K562 (cell line): ENCODE measurements around the gene ZBTB16. TPM values are rescaled to one million over a fixed set of nuclear protein-coding genes. Genes with fewer than 3 reads are reported as not detected.

ENCODE experiments used
- ATAC-seq: fragments of 200-7000 bp; cut with Tn5 transposase; 3 replicates; pipeline ENCODE4 v1.9.1; 2020; ENCODE audit warnings: moderate library complexity
- BruUV-seq: library from RNA; stranded (reverse); fragments of 400-500 nt; replicated peaks from 2 replicates; lab custom pipeline; 2021; lab: Mats Ljungman, UMichigan
- CTCF ChIA-PET: fragments of 300-600 bp; formaldehyde crosslinking; extraction: SDS; loops from one replicate; lab custom pipeline; 2021; ENCODE audit warnings: low intra/inter-chr PET ratio; lab: Yijun Ruan, JAX
- POLR2A ChIA-PET: fragments of 300-600, 350-650 bp; sonication (Branson Sonifier 250); formaldehyde crosslinking; extraction: SDS; loops from one replicate; lab custom pipeline; 2021; ENCODE audit warnings: antibody characterized with exemption, inconsistent platforms; lab: Yijun Ruan, JAX
- DNase-seq, 4 experiments: peaks; one replicate each; pipeline versions ENCODE4 v3.0.0 to v3.0.0-alpha.2; 2011 to 2018; ENCODE audit warnings: low spot score in 3 of 4, mixed read lengths in 3 of 4; ENCODE audit errors: extremely low read depth in 1 of 4
- FAIRE-seq: peaks from 2 replicates; lab custom pipeline; 2011; peaks lifted over from hg19 to GRCh38; lab: Jason Lieb, UNC
- H2AFZ ChIP-seq: 2 replicates; pipeline ENCODE4 v1.6.0; 2011; ENCODE audit warnings: low read depth, low read length, control low read depth, inconsistent platforms
- H3K27ac ChIP-seq: fragments of 200-600 bp; 3 replicates; pipeline ENCODE4 v1.8.0; 2011; ENCODE audit warnings: low read depth, mild to moderate bottlenecking, control low read depth, inconsistent platforms, low read length, moderate library complexity, mixed read lengths; ENCODE audit errors: extremely low read depth
- H3K27me3 ChIP-seq, 2 experiments: fragments of 300-600 bp in 1 of 2; 2 replicates in 1 of 2; 3 replicates in 1 of 2; pipeline versions ENCODE4 v1.6.0 to v1.8.0; 2011; ENCODE audit warnings: inconsistent platforms in 2 of 2, low read length in 2 of 2, mild to moderate bottlenecking in 1 of 2, mixed read lengths in 1 of 2, moderate library complexity in 1 of 2; ENCODE audit not compliant: control insufficient read depth in 2 of 2, insufficient read depth in 2 of 2
- H3K36me3 ChIP-seq: fragments of 300-600 bp; 3 replicates; pipeline ENCODE4 v1.8.0; 2011; ENCODE audit warnings: mild to moderate bottlenecking, low read length, inconsistent platforms; ENCODE audit not compliant: control insufficient read depth, insufficient read depth
- H3K4me1 ChIP-seq, 2 experiments: fragments of 200-600 bp in 1 of 2; replicated peaks in 1 of 2; 2 replicates in 1 of 2; 3 replicates in 1 of 2; pipeline versions ENCODE4 v1.5.1 to v1.8.0; 2011; ENCODE audit warnings: inconsistent platforms in 2 of 2, low read length in 2 of 2, mild to moderate bottlenecking in 1 of 2, mixed read lengths in 1 of 2, moderate library complexity in 1 of 2; ENCODE audit not compliant: control insufficient read depth in 2 of 2, insufficient read depth in 2 of 2
- H3K4me2 ChIP-seq: 2 replicates; pipeline ENCODE4 v1.6.1; 2011; ENCODE audit warnings: low read length, control low read depth, inconsistent platforms, mixed read lengths; ENCODE audit not compliant: insufficient read depth
- H3K4me3 ChIP-seq: fragments of 200-600 bp; sonication (generic), shearing (Covaris generic); 2 replicates; pipeline ENCODE4 v1.5.1; 2016; ENCODE audit warnings: control low read depth, inconsistent platforms
- H3K79me2 ChIP-seq: fragments of 200-600 bp; 3 replicates; pipeline ENCODE4 v1.8.0; 2011; ENCODE audit warnings: low read length, inconsistent platforms; ENCODE audit not compliant: control insufficient read depth, insufficient read depth
- H3K9ac ChIP-seq, 2 experiments: 2 replicates each; pipeline versions ENCODE4 v1.6.0 to v1.6.1; 2011; ENCODE audit warnings: low read depth in 2 of 2, low read length in 2 of 2, control low read depth in 1 of 2, inconsistent platforms in 1 of 2, mild to moderate bottlenecking in 1 of 2, mixed read lengths in 1 of 2; ENCODE audit not compliant: insufficient read depth in 1 of 2
- H3K9me1 ChIP-seq: one replicate; pipeline ENCODE4 v1.6.0; 2011; ENCODE audit warnings: inconsistent platforms, mild to moderate bottlenecking, low read length, moderate library complexity; ENCODE audit not compliant: control insufficient read depth, insufficient read depth
- H3K9me3 ChIP-seq: replicated peaks from 2 replicates; pipeline ENCODE4 v1.5.1; 2011; ENCODE audit warnings: low read depth, low read length, inconsistent platforms; ENCODE audit not compliant: control insufficient read depth, insufficient read depth
- H4K20me1 ChIP-seq: replicated peaks from 2 replicates; pipeline ENCODE4 v1.6.1; 2011; ENCODE audit warnings: low read length, inconsistent platforms, mixed read lengths; ENCODE audit not compliant: control insufficient read depth, insufficient read depth
- DNMT1 ChIP-seq: fragments of 450-650 bp; IDR thresholded peaks from 2 replicates; pipeline ENCODE4 v1.6.1; 2016; ENCODE audit warnings: antibody characterized with exemption, mild to moderate bottlenecking
- EP400 ChIP-seq: fragments of 450-650 bp; IDR thresholded peaks from 2 replicates; pipeline ENCODE4 v1.6.1; 2017; ENCODE audit warnings: antibody characterized with exemption, mild to moderate bottlenecking, moderate library complexity
- MED1 ChIP-seq: sonication (generic); formaldehyde crosslinking; IDR thresholded peaks from 2 replicates; pipeline ENCODE4 v1.8.1; 2023; ENCODE audit warnings: missing genetic modification reagents, borderline replicate concordance
- NFRKB ChIP-seq: fragments of 450-650 bp; IDR thresholded peaks from 2 replicates; pipeline ENCODE4 v1.6.1; 2016; ENCODE audit warnings: low read depth
- POLR2H ChIP-seq: IDR thresholded peaks from 2 replicates; pipeline ENCODE4 v1.6.1; 2016; ENCODE audit warnings: missing genetic modification characterization, low read depth, mild to moderate bottlenecking, control low read depth, missing compliant biosample characterization, moderate library complexity
- RBM15 ChIP-seq: fragments of 200-400 bp; formaldehyde crosslinking; IDR thresholded peaks from 2 replicates; pipeline ENCODE4 v1.6.1; 2018; ENCODE audit warnings: mild to moderate bottlenecking, low read length, moderate library complexity; ENCODE audit not compliant: insufficient read depth
- RFX1 ChIP-seq: fragments of 450-650 bp; IDR thresholded peaks from 2 replicates; pipeline ENCODE4 v1.6.1; 2016; ENCODE audit warnings: mild to moderate bottlenecking, moderate library complexity
- SAP30 ChIP-seq: fragments of 200-600 bp; sonication (generic); IDR thresholded peaks from 2 replicates; pipeline ENCODE4 v1.6.1; 2012; ENCODE audit warnings: borderline replicate concordance, low read depth, mild to moderate bottlenecking, moderate library complexity, low read length, control low read depth, inconsistent platforms; ENCODE audit not compliant: insufficient read depth, poor library complexity, severe bottlenecking
- TCF3 ChIP-seq: sonication (generic); formaldehyde crosslinking; IDR thresholded peaks from 2 replicates; pipeline ENCODE4 v1.4.0; 2020; ENCODE audit warnings: mild to moderate bottlenecking, missing genetic modification reagents
- TFAM ChIP-seq: fragments of 250-450 bp; sonication (Bioruptor Pico); conservative IDR thresholded peaks from 2 replicates; pipeline ENCODE4 v1.5.0; 2021; ENCODE audit warnings: mild to moderate bottlenecking, moderate library complexity
- THAP7 ChIP-seq: fragments of 250-450 bp; sonication (Bioruptor Pico); IDR thresholded peaks from 2 replicates; pipeline ENCODE4 v1.5.0; 2021
- ZNF232 ChIP-seq: sonication (generic); formaldehyde crosslinking; IDR thresholded peaks from 2 replicates; pipeline ENCODE4 v1.8.0; 2022; ENCODE audit warnings: mild to moderate bottlenecking, missing genetic modification reagents
- WGBS: fragments of 100-300 bp; shearing (Covaris generic); methylation state at CpG from one replicate; pipeline ENCODE4 v1.1.6; 2016; ENCODE audit warnings: low coverage, mixed read lengths; ENCODE audit not compliant: insufficient coverage; ENCODE audit errors: missing lambda C conversion rate; 5-methylcytosine and 5-hydroxymethylcytosine counted together
- in situ Hi-C: fragments of 300-500 bp; cut with MboI; formaldehyde crosslinking; loops from 4 replicates; pipeline ENCODE4 v1.15.0; 2018; ENCODE audit warnings: inconsistent platforms, mixed read lengths
- intact Hi-C: fragments of 100-400 bp; cut with micrococcal nuclease; formaldehyde crosslinking; loops from 2 replicates; pipeline ENCODE4 v1.14.2; 2022
- polyA plus RNA-seq, 8 experiments: library from polyadenylated mRNA; depleted of rRNA in 4 of 8; stranded (reverse) in 5 of 8; unstranded in 3 of 8; fragments of >200 nt; fragmentation: Nextera tagmentation in 2 of 8; fragmentation: Illumina TruSeq in 1 of 8; extraction: Ambion mirVana in 2 of 8; extraction: Trizol in 1 of 8; gene quantifications; 2 replicates each; pipeline versions ENCODE4 v1.2.1 to v1.2.3, GENCODE V29; 2011 to 2014; ENCODE audit warnings: inconsistent platforms in 1 of 8, missing spikeins in 1 of 8
- total RNA-seq, 7 experiments: library from RNA; depleted of rRNA in 6 of 7; stranded (reverse); fragments of >200 nt in 6 of 7; fragmentation: Illumina TruSeq in 2 of 7; extraction: Trizol in 2 of 7; gene quantifications; 2 replicates each; pipeline versions ENCODE4 v1.2.1 to v1.2.3, GENCODE V29; 2011 to 2021; ENCODE audit warnings: low replicate concordance in 1 of 7
- TF ChIP-seq, protein P1 (sequence below): sonication (generic); formaldehyde crosslinking; IDR thresholded peaks from 2 replicates; pipeline ENCODE4 v1.8.0; 2022; ENCODE audit warnings: mild to moderate bottlenecking, missing genetic modification reagents

ZBTB16 gene
- total and polyA plus RNA-seq, 9 of the 15 experiments (the other 6 are each of a cell fraction or from before 2014, with no cell fraction given): 0.06 to 0.40 (median 0.24) TPM; not detected in 4

DNA sequence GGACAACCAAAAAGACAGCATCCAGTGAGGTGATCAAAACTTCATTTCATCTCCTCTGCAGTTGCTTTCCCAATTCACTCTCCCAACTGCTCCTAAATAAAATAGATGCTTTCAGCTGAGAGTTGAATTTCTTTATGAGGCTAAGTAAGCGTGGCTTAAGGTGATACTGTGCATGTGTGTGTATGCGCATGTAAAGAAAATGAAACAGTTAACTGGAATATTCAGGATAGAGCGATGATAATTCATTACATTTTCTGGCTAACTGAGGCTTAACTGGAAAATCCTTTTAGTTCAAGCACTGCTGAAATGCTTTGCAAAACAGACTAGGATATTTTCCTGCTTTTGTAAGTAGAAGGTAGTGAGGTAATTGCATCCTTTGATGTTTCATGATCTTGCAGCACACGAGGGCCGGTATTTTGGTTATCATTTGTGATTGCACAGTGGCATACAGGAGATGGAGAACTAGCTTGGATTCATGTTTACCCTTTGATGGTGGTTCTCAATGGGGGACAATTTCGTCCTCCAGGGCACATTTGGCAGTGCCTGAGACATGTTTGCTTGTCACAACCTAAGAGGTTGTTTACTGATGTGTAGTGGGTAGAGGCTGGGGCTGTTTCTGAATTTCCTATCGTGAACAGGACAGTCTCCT is 71.2 kb downstream of the ZBTB16 start:
- peaks cover 31 to 75% of the 10 kb centered on the region in 2 experiments for H3K27me3 ChIP-seq
- TF ChIP-seq TFAM (no peak), MED1 (CRISPR knock-in tag) (no peak), THAP7 (no peak), ZNF232 (no peak), EP400 (no peak), POLR2H (no peak), TCF3 (CRISPR knock-in tag) (no peak), NFRKB (no peak), SAP30 (no peak), RFX1 (no peak), DNMT1 (no peak), RBM15 (no peak)
- TF ChIP-seq, protein P1, sequence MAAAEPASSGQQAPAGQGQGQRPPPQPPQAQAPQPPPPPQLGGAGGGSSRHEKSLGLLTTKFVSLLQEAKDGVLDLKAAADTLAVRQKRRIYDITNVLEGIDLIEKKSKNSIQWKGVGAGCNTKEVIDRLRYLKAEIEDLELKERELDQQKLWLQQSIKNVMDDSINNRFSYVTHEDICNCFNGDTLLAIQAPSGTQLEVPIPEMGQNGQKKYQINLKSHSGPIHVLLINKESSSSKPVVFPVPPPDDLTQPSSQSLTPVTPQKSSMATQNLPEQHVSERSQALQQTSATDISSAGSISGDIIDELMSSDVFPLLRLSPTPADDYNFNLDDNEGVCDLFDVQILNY: no peak
- TF ChIP-seq, all 486 proteins: peak for 0
- Histone ChIP-seq H3K27ac (no peak overlapping the region), H4K20me1 (no peaks in the 10 kb centered on the region), H3K79me2 (no peaks in the 10 kb centered on the region), H3K9me3 (no peaks in the 10 kb centered on the region), H3K4me1 (peaks cover 0 to 9% of the 10 kb centered on the region in 2 experiments; a peak in 2 of 5 replicates), H3K9me1 (no peaks in the 10 kb centered on the region), H2AFZ (no peak overlapping the region), H3K4me3 (no peak overlapping the region), H3K9ac (no peak overlapping the region), H3K4me2 (no peak overlapping the region), H3K36me3 (no peaks in the 10 kb centered on the region)
- POLR2A ChIA-PET: no interaction called here
- BruUV-seq: no TSS peak
- in situ Hi-C loops: no loop called here
- intact Hi-C loops: no loop called here
- WGBS: 16% methylated on average over 7 of the region's 7 CpGs
- FAIRE-seq (no peak), DNase-seq (no peak), ATAC-seq (no peak)
- CTCF ChIA-PET: no interaction called here
